SK-N-SH (cell line): ENCODE data around the gene AEBP2.

ENCODE experiments used
- CTCF ChIP-seq: fragments of 200-600 bp; sonication (generic); IDR thresholded peaks from 2 replicates; pipeline ENCODE4 v1.6.1; 2017; ENCODE audit warnings: antibody characterized with exemption, mild to moderate bottlenecking, moderate library complexity
- EP300 ChIP-seq, 2 experiments: IDR thresholded peaks; 2 replicates each; pipeline versions ENCODE4 v1.4.0 to v1.6.1; 2012; ENCODE audit warnings: borderline replicate concordance in 1 of 2, low read depth in 1 of 2, low read length in 1 of 2
- NRF1 ChIP-seq: IDR thresholded peaks from 2 replicates; pipeline ENCODE4 v1.6.1; 2012; ENCODE audit warnings: low read depth, mild to moderate bottlenecking, low read length
- POLR2AphosphoS5 ChIP-seq: IDR thresholded peaks from 2 replicates; pipeline ENCODE4 v1.6.1; 2012; ENCODE audit warnings: low read depth, low read length
- REST ChIP-seq: IDR thresholded peaks from 2 replicates; pipeline ENCODE4 v1.6.1; 2012; ENCODE audit warnings: mild to moderate bottlenecking, low read depth, low read length, moderate library complexity
- SIN3A ChIP-seq: IDR thresholded peaks from 2 replicates; pipeline ENCODE4 v1.6.1; 2012; ENCODE audit warnings: low read depth, mild to moderate bottlenecking, low read length, moderate library complexity, borderline replicate concordance
- USF2 ChIP-seq: fragments of 150-350 bp; IDR thresholded peaks from 2 replicates; pipeline ENCODE4 v1.6.1; 2017; ENCODE audit warnings: antibody characterized with exemption, low read length, low read depth, borderline replicate concordance
- YY1 ChIP-seq: IDR thresholded peaks from 2 replicates; pipeline ENCODE4 v1.4.0; 2012; ENCODE audit warnings: low read depth, mild to moderate bottlenecking

GRCh38 chr12:19436931-19437330 is 2.4 kb upstream of the AEBP2 start:
- TF ChIP-seq REST (no peak), SIN3A (no peak), YY1 (no peak), EP300 (IDR thresholded peaks at IDR 0.05; ENCODE audit: borderline replicate concordance in 1 of 2, low read depth in 1 of 2, low read length in 1 of 2) (no peak), CTCF (no peak), POLR2AphosphoS5 (no peak), NRF1 (no peak), USF2 (no peak)
